Retinal pigment epithelial cell (primary cell): ENCODE data around the gene CHN1.

Source experiments
- DNase-seq: peaks from one replicate; pipeline ENCODE4 v3.0.0-alpha.2; 2010; ENCODE audit warnings: low read depth
- H3K4me3 ChIP-seq: 2 replicates; pipeline ENCODE4 v1.5.1; 2011; ENCODE audit warnings: mild to moderate bottlenecking, low read length, control low read depth, moderate library complexity
- CTCF ChIP-seq: conservative IDR thresholded peaks from 2 replicates; pipeline ENCODE4 v1.5.1; 2011; ENCODE audit warnings: low read depth, low read length, control low read depth, inconsistent platforms

Gene CHN1

GRCh38 chr2:175004980-175005732 lies at the start of gene CHN1:
TSS of gene CHN1 (minus strand) at chr2:175005381. CDS start at chr2:175004912, 469 bp downstream.
- no peak for TF ChIP-seq CTCF
- peak within 1 kb of the TSS; percentile 65 for H3K4me3 ChIP-seq
- peak; percentile 26 for DNase-seq

GRCh38 chr2:175054340-175054739 lies 49.2 kb upstream of the CHN1 start:
- no peak for DNase-seq
- no peak overlapping the region for H3K4me3 ChIP-seq
- TF ChIP-seq CTCF: no peak

- H3K4me3 ChIP-seq: no peak overlapping the region
- TF ChIP-seq CTCF: no peak
- DNase-seq: no peak
Measured at GRCh38 chr2:175049661-175050060, 44.5 kb upstream of the CHN1 start.

GRCh38 chr2:175048275-175048674 lies 43.1 kb upstream of the CHN1 start:
- no peak for DNase-seq
- H3K4me3 ChIP-seq: no peak overlapping the region
- TF ChIP-seq CTCF: no peak

GRCh38 chr2:175039490-175039889 lies 34.3 kb upstream of the CHN1 start:
- TF ChIP-seq CTCF: no peak
- H3K4me3 ChIP-seq: no peak overlapping the region
- DNase-seq: no peak

- DNase-seq: no peak
- H3K4me3 ChIP-seq: no peak overlapping the region
- TF ChIP-seq CTCF: no peak
Measured at GRCh38 chr2:175039031-175039430, 33.9 kb upstream of the CHN1 start.

- DNase-seq: no peak
- H3K4me3 ChIP-seq: no peak overlapping the region
- TF ChIP-seq CTCF: no peak
Measured at GRCh38 chr2:175037941-175038340, 32.8 kb upstream of the CHN1 start.
